22Rv1 (cell line): ENCODE data around the gene MEDAG.

Experiments
- ZFX ChIP-seq: fragments of 450-650 bp; IDR thresholded peaks from 2 replicates; pipeline ENCODE4 v1.6.1; 2017; ENCODE audit warnings: antibody characterized with exemption, borderline replicate concordance
- TF ChIP-seq, protein P1 (sequence below): fragments of 450-650 bp; IDR thresholded peaks from 2 replicates; pipeline ENCODE4 v1.5.1; 2017; ENCODE audit warnings: mild to moderate bottlenecking

DNA sequence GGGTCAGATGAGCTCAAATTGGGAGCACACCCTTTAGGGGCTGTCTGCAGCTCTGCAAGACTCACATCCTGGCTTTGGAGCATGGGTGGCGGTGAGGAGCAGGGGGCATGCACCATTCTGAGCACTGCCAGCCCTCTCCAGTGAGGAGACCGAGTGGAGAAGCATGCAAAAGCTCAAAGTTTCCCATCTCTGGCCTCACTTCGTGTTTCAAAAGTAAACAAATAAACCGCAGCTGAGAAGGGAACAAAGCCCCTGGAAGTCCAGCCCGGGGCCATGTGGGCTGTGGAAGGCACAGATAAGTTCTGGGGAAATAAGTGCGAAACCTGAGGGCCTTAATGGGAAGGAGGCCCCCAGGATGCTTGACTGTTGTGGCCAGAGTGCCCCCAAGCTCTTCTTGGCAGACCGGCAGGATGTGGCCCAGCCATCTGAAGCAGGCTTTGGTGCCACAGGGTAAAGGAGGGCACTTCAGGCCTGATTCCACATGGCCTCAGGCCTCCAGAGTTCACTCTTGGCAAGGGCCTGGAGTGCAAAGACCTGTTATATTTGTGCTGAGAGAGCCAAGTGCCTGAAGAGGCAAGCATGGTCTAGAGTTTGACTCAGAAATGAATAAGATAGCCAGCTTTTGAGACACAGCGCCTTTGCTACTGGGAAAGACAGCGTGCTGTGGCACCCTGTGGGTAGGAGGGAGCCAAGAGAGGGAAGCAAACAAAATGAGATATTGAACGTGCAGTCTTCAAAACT is 1.2 kb downstream of the MEDAG start:
- TF ChIP-seq, protein P1, sequence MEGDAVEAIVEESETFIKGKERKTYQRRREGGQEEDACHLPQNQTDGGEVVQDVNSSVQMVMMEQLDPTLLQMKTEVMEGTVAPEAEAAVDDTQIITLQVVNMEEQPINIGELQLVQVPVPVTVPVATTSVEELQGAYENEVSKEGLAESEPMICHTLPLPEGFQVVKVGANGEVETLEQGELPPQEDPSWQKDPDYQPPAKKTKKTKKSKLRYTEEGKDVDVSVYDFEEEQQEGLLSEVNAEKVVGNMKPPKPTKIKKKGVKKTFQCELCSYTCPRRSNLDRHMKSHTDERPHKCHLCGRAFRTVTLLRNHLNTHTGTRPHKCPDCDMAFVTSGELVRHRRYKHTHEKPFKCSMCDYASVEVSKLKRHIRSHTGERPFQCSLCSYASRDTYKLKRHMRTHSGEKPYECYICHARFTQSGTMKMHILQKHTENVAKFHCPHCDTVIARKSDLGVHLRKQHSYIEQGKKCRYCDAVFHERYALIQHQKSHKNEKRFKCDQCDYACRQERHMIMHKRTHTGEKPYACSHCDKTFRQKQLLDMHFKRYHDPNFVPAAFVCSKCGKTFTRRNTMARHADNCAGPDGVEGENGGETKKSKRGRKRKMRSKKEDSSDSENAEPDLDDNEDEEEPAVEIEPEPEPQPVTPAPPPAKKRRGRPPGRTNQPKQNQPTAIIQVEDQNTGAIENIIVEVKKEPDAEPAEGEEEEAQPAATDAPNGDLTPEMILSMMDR, result no peak
- no peak for TF ChIP-seq ZFX
